ENCODE results near the gene FOXN3.

Gene FOXN3

GRCh38 chr14:89374908-89375307 lies 42.1 kb downstream of the FOXN3 start:
- Histone ChIP-seq H3K4me3 (ENCODE audit: insufficient read depth, low read depth, low read length) (no peak overlapping the region), H3K4me1 (ENCODE audit: control insufficient read depth, insufficient read depth, low read length) (no peaks in the 10 kb centered on the region), H3K27ac (ENCODE audit: insufficient read depth, low read depth, low read length, poor library complexity, severe bottlenecking) (no peak overlapping the region), H3K27me3 (ENCODE audit: control insufficient read depth, insufficient read depth, low read length, poor library complexity, severe bottlenecking) (no peaks in the 10 kb centered on the region), H3K36me3 (ENCODE audit: control insufficient read depth, insufficient read depth, low read length) (no peaks in the 10 kb centered on the region), H3K9me3 (ENCODE audit: control insufficient read depth, low read length) (no peaks in the 10 kb centered on the region)
- 100% methylated on average over 1 to 2 of the region's 3 CpGs for WGBS, 2 experiments

- Histone ChIP-seq H3K9me3 (ENCODE audit: control insufficient read depth, low read length) (no peaks in the 10 kb centered on the region), H3K4me1 (ENCODE audit: control insufficient read depth, insufficient read depth, low read length) (peaks cover 4% of the 10 kb centered on the region), H3K27me3 (ENCODE audit: control insufficient read depth, insufficient read depth, low read length, poor library complexity, severe bottlenecking) (no peaks in the 10 kb centered on the region), H3K4me3 (ENCODE audit: insufficient read depth, low read depth, low read length) (no peak overlapping the region), H3K27ac (ENCODE audit: insufficient read depth, low read depth, low read length, poor library complexity, severe bottlenecking) (no peak overlapping the region), H3K36me3 (ENCODE audit: control insufficient read depth, insufficient read depth, low read length) (no peaks in the 10 kb centered on the region)
- WGBS, 2 experiments, result 64 to 78% methylated on average over 1 to 2 of the region's 2 CpGs
Measured at GRCh38 chr14:89373185-89373584, 43.8 kb downstream of the FOXN3 start.

GRCh38 chr14:89372512-89372883 lies 44.5 kb downstream of the FOXN3 start:
- Histone ChIP-seq H3K27ac (ENCODE audit: insufficient read depth, low read depth, low read length, poor library complexity, severe bottlenecking) (no peak overlapping the region), H3K4me3 (ENCODE audit: insufficient read depth, low read depth, low read length) (no peak overlapping the region), H3K36me3 (ENCODE audit: control insufficient read depth, insufficient read depth, low read length) (no peaks in the 10 kb centered on the region), H3K27me3 (ENCODE audit: control insufficient read depth, insufficient read depth, low read length, poor library complexity, severe bottlenecking) (no peaks in the 10 kb centered on the region), H3K4me1 (ENCODE audit: control insufficient read depth, insufficient read depth, low read length) (peaks cover 4% of the 10 kb centered on the region), H3K9me3 (ENCODE audit: control insufficient read depth, low read length) (no peaks in the 10 kb centered on the region)
- WGBS, 2 experiments, result 94 to 100% methylated on average over 2 of the region's 2 CpGs

GRCh38 chr14:89371585-89372511 lies 45.2 kb downstream of the FOXN3 start:
- Histone ChIP-seq H3K4me1 (ENCODE audit: control insufficient read depth, insufficient read depth, low read length) (peaks cover 4% of the 10 kb centered on the region), H3K4me3 (ENCODE audit: insufficient read depth, low read depth, low read length) (no peak overlapping the region), H3K27me3 (ENCODE audit: control insufficient read depth, insufficient read depth, low read length, poor library complexity, severe bottlenecking) (no peaks in the 10 kb centered on the region), H3K9me3 (ENCODE audit: control insufficient read depth, low read length) (no peaks in the 10 kb centered on the region), H3K36me3 (ENCODE audit: control insufficient read depth, insufficient read depth, low read length) (no peaks in the 10 kb centered on the region), H3K27ac (ENCODE audit: insufficient read depth, low read depth, low read length, poor library complexity, severe bottlenecking) (no peak overlapping the region)
- WGBS, 2 experiments, result 79 to 80% methylated on average over 9 to 10 of the region's 10 CpGs

- Histone ChIP-seq H3K27me3 (ENCODE audit: control insufficient read depth, insufficient read depth, low read length, poor library complexity, severe bottlenecking) (no peaks in the 10 kb centered on the region), H3K4me3 (ENCODE audit: insufficient read depth, low read depth, low read length) (no peak overlapping the region), H3K27ac (ENCODE audit: insufficient read depth, low read depth, low read length, poor library complexity, severe bottlenecking) (no peak overlapping the region), H3K36me3 (ENCODE audit: control insufficient read depth, insufficient read depth, low read length) (no peaks in the 10 kb centered on the region), H3K9me3 (ENCODE audit: control insufficient read depth, low read length) (no peaks in the 10 kb centered on the region), H3K4me1 (ENCODE audit: control insufficient read depth, insufficient read depth, low read length) (peaks cover 4% of the 10 kb centered on the region)
- 91 to 95% methylated on average over 7 of the region's 7 CpGs for WGBS, 2 experiments
Measured at GRCh38 chr14:89370781-89371180, 46.3 kb downstream of the FOXN3 start.

- H3K4me3 ChIP-seq (ENCODE audit: insufficient read depth, low read depth, low read length), result no peak overlapping the region
- H3K27me3 ChIP-seq (ENCODE audit: control insufficient read depth, insufficient read depth, low read length, poor library complexity, severe bottlenecking), result no peaks in the 10 kb centered on the region
- peaks cover 4% of the 10 kb centered on the region for H3K4me1 ChIP-seq (ENCODE audit: control insufficient read depth, insufficient read depth, low read length)
- no peaks in the 10 kb centered on the region for H3K9me3 ChIP-seq (ENCODE audit: control insufficient read depth, low read length)
- H3K36me3 ChIP-seq (ENCODE audit: control insufficient read depth, insufficient read depth, low read length), result no peaks in the 10 kb centered on the region
- H3K27ac ChIP-seq (ENCODE audit: insufficient read depth, low read depth, low read length, poor library complexity, severe bottlenecking), result no peak overlapping the region
- WGBS, 2 experiments, result 92 to 95% methylated on average over 4 of the region's 4 CpGs
Measured at GRCh38 chr14:89370381-89370780, 46.7 kb downstream of the FOXN3 start.

- Histone ChIP-seq H3K9me3 (ENCODE audit: control insufficient read depth, low read length) (no peaks in the 10 kb centered on the region), H3K4me3 (ENCODE audit: insufficient read depth, low read depth, low read length) (no peak overlapping the region), H3K27me3 (ENCODE audit: control insufficient read depth, insufficient read depth, low read length, poor library complexity, severe bottlenecking) (no peaks in the 10 kb centered on the region), H3K27ac (ENCODE audit: insufficient read depth, low read depth, low read length, poor library complexity, severe bottlenecking) (no peak overlapping the region), H3K36me3 (ENCODE audit: control insufficient read depth, insufficient read depth, low read length) (no peaks in the 10 kb centered on the region), H3K4me1 (ENCODE audit: control insufficient read depth, insufficient read depth, low read length) (peaks cover 9% of the 10 kb centered on the region)
- WGBS, 2 experiments, result 93 to 97% methylated on average over 4 of the region's 4 CpGs
Measured at GRCh38 chr14:89369656-89370055, 47.4 kb downstream of the FOXN3 start.

- no peaks in the 10 kb centered on the region for H3K9me3 ChIP-seq (ENCODE audit: control insufficient read depth, low read length)
- no peaks in the 10 kb centered on the region for H3K36me3 ChIP-seq (ENCODE audit: control insufficient read depth, insufficient read depth, low read length)
- 86 to 95% methylated on average over 10 to 11 of the region's 12 CpGs for WGBS, 2 experiments
- no peak overlapping the region for H3K27ac ChIP-seq (ENCODE audit: insufficient read depth, low read depth, low read length, poor library complexity, severe bottlenecking)
- peaks cover 9% of the 10 kb centered on the region for H3K4me1 ChIP-seq (ENCODE audit: control insufficient read depth, insufficient read depth, low read length)
- H3K4me3 ChIP-seq (ENCODE audit: insufficient read depth, low read depth, low read length), result no peak overlapping the region
- no peaks in the 10 kb centered on the region for H3K27me3 ChIP-seq (ENCODE audit: control insufficient read depth, insufficient read depth, low read length, poor library complexity, severe bottlenecking)
Measured at GRCh38 chr14:89368490-89369477, 48.2 kb downstream of the FOXN3 start.

GRCh38 chr14:89367779-89368120 lies 49.3 kb downstream of the FOXN3 start:
- H3K4me1 ChIP-seq (ENCODE audit: control insufficient read depth, insufficient read depth, low read length), result peaks cover 9% of the 10 kb centered on the region
- H3K27me3 ChIP-seq (ENCODE audit: control insufficient read depth, insufficient read depth, low read length, poor library complexity, severe bottlenecking), result no peaks in the 10 kb centered on the region
- H3K36me3 ChIP-seq (ENCODE audit: control insufficient read depth, insufficient read depth, low read length), result no peaks in the 10 kb centered on the region
- WGBS, 2 experiments, result 82 to 83% methylated on average over 8 of the region's 8 CpGs
- H3K9me3 ChIP-seq (ENCODE audit: control insufficient read depth, low read length), result no peaks in the 10 kb centered on the region
- no peak overlapping the region for H3K4me3 ChIP-seq (ENCODE audit: insufficient read depth, low read depth, low read length)
- no peak overlapping the region for H3K27ac ChIP-seq (ENCODE audit: insufficient read depth, low read depth, low read length, poor library complexity, severe bottlenecking)

Measured in ectodermal cell (in vitro differentiated cells).